22Rv1 (cell line): ENCODE results near the gene TBC1D22A.

Experiments used
- CTCF ChIP-seq: fragments of 450-650 bp; IDR thresholded peaks from 2 replicates; pipeline ENCODE4 v1.5.1; 2017; ENCODE audit warnings: mild to moderate bottlenecking
- ZFX ChIP-seq: fragments of 450-650 bp; IDR thresholded peaks from 2 replicates; pipeline ENCODE4 v1.6.1; 2017; ENCODE audit warnings: antibody characterized with exemption, borderline replicate concordance

DNA sequence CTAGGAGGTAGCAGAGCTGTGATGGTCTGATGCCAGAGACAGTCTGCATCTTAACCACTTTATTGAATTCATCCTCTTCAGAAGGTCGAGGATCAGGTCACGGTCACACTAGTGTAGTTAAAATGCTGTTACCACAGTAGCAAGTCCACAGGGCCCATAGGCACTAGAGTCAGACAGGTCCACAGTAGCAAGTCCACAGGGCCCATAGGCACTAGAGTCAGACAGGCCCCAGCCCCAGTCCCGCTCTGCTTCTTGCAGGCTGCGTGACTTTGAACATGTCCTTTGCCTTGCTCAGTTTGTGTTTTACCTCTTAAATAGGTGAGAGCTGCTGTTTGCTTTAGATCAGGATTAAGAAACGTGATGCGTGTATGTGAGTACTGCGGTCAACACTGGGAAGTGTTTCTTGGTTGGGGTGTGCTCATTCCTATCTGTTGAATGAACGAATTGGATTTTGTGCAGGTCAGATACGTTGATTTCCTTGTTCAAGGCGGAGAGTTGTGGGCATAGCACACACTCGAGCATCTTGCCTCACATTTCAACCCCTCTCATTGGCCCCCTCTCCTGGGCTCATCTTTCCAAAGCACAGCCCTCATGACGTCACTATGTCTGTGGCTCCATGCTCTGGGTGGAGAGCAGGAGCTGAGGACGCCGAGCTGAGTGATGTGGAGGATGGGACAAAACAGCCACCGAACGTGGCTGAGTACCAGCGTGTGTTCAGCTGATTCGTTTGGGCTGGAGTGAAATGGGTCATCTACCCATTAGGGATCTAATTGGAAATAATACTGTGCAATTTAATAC lies 191.7 kb downstream of the TBC1D22A start:
- no peak for TF ChIP-seq CTCF
- no peak for TF ChIP-seq ZFX
